WTC11 (cell line): ENCODE results near the gene CFI. TPM values are rescaled to one million over a fixed set of nuclear protein-coding genes. Genes with fewer than 3 reads are reported as not detected.

ENCODE experiments used
- ATAC-seq: fragments of 200-7000 bp; cut with Tn5 transposase; 2 replicates; pipeline ENCODE4 v1.10.0; 2021; ENCODE audit warnings: mild to moderate bottlenecking, moderate library complexity
- CTCF ChIA-PET: fragments of 300-600 bp; sonication (Branson Sonifier 250); formaldehyde crosslinking; loops from one replicate; lab custom pipeline; 2021; ENCODE audit warnings: antibody characterized with exemption; lab: Charles Lee
- POLR2A ChIA-PET: fragments of 350-600 bp; sonication (Branson Sonifier 250); formaldehyde crosslinking; loops from one replicate; lab custom pipeline; 2021; ENCODE audit warnings: antibody characterized with exemption; lab: Charles Lee
- DNase-seq: peaks from one replicate; pipeline ENCODE4 v3.0.0; 2021; ENCODE audit warnings: low spot score
- H3K27ac Mint-ChIP-seq: 2 replicates; pipeline ENCODE4 v1.8.0; 2021; ENCODE audit warnings: mixed read lengths
- H3K27me3 Mint-ChIP-seq: 2 replicates; pipeline ENCODE4 v1.8.0; 2021; ENCODE audit warnings: low read depth, mild to moderate bottlenecking, moderate library complexity, mixed read lengths
- H3K36me3 Mint-ChIP-seq: 2 replicates; pipeline ENCODE4 v1.8.0; 2021; ENCODE audit warnings: mixed read lengths
- H3K4me1 Mint-ChIP-seq: 2 replicates; pipeline ENCODE4 v1.8.0; 2022; ENCODE audit warnings: mixed read lengths
- H3K4me3 Mint-ChIP-seq: 2 replicates; pipeline ENCODE4 v1.8.0; 2021; ENCODE audit warnings: mild to moderate bottlenecking, moderate library complexity, mixed read lengths
- H3K9me3 Mint-ChIP-seq: 2 replicates; pipeline ENCODE4 v1.8.0; 2021; ENCODE audit warnings: mixed read lengths
- CBFB ChIP-seq: sonication (generic); formaldehyde crosslinking; IDR thresholded peaks from 2 replicates; pipeline ENCODE4 v1.8.1; 2022; ENCODE audit warnings: mild to moderate bottlenecking, low read depth, missing genetic modification reagents
- FOXJ3 ChIP-seq: sonication (generic); formaldehyde crosslinking; IDR thresholded peaks from 2 replicates; pipeline ENCODE4 v1.9.0; 2021; ENCODE audit warnings: missing genetic modification reagents, mild to moderate bottlenecking, borderline replicate concordance
- GTF2I ChIP-seq: fragments of 250-450 bp; sonication (Bioruptor Pico); conservative IDR thresholded peaks from 2 replicates; pipeline ENCODE4 v1.4.0; 2021; ENCODE audit warnings: mild to moderate bottlenecking
- MXD4 ChIP-seq: fragments of 250-450 bp; sonication (Bioruptor Pico); IDR thresholded peaks from 2 replicates; pipeline ENCODE4 v1.8.0; 2021; ENCODE audit warnings: mild to moderate bottlenecking, moderate library complexity, borderline replicate concordance
- MYBL2 ChIP-seq: sonication (generic); formaldehyde crosslinking; IDR thresholded peaks from 2 replicates; pipeline ENCODE4 v1.8.1; 2023; ENCODE audit warnings: mild to moderate bottlenecking, moderate library complexity, missing genetic modification reagents
- NR2C2 ChIP-seq: sonication (generic); formaldehyde crosslinking; IDR thresholded peaks from 2 replicates; pipeline ENCODE4 v1.8.0; 2022; ENCODE audit warnings: mild to moderate bottlenecking, missing genetic modification reagents
- PRRX2 ChIP-seq: fragments of 250-450 bp; sonication (Bioruptor Pico); IDR thresholded peaks from 2 replicates; pipeline ENCODE4 v1.8.0; 2021; ENCODE audit warnings: mild to moderate bottlenecking
- SP1 ChIP-seq: sonication (generic); formaldehyde crosslinking; conservative IDR thresholded peaks from 2 replicates; pipeline ENCODE4 v1.8.1; 2022; ENCODE audit warnings: missing genetic modification reagents
- ZNF138 ChIP-seq: sonication (generic); formaldehyde crosslinking; conservative IDR thresholded peaks from 2 replicates; pipeline ENCODE4 v1.8.1; 2022; ENCODE audit warnings: mild to moderate bottlenecking, moderate library complexity, missing genetic modification reagents
- ZNF396 ChIP-seq: fragments of 250-450 bp; sonication (Bioruptor Pico); IDR thresholded peaks from 2 replicates; pipeline ENCODE4 v1.8.0; 2021; ENCODE audit warnings: mild to moderate bottlenecking, moderate library complexity, borderline replicate concordance
- ZNF416 ChIP-seq: fragments of 250-450 bp; sonication (Bioruptor Pico); IDR thresholded peaks from 2 replicates; pipeline ENCODE4 v1.9.0; 2021; ENCODE audit warnings: mild to moderate bottlenecking, inconsistent platforms
- ZNF423 ChIP-seq: fragments of 250-450 bp; sonication (Bioruptor Pico); IDR thresholded peaks from 2 replicates; pipeline ENCODE4 v2.1.2; 2022; ENCODE audit warnings: mild to moderate bottlenecking, moderate library complexity
- total RNA-seq: library from RNA; stranded (reverse); gene quantifications from 3 replicates; pipeline ENCODE4 v1.2.3, GENCODE V29; 2021
- TF ChIP-seq, protein P1 (sequence below): sonication (generic); formaldehyde crosslinking; IDR thresholded peaks from 2 replicates; pipeline ENCODE4 v1.8.1; 2022; ENCODE audit warnings: mild to moderate bottlenecking, moderate library complexity, missing genetic modification reagents
- TF ChIP-seq, protein P2 (sequence below): sonication (generic); formaldehyde crosslinking; IDR thresholded peaks from 2 replicates; pipeline ENCODE4 v1.8.1; 2023; ENCODE audit warnings: mild to moderate bottlenecking, missing genetic modification reagents, moderate library complexity
- TF ChIP-seq, protein P3 (sequence below): fragments of 250-450 bp; sonication (Bioruptor Pico); IDR thresholded peaks from 2 replicates; pipeline ENCODE4 v1.8.0; 2021; ENCODE audit warnings: mild to moderate bottlenecking
- TF ChIP-seq, protein P4 (sequence below): sonication (generic); formaldehyde crosslinking; IDR thresholded peaks from 2 replicates; pipeline ENCODE4 v1.8.1; 2022; ENCODE audit warnings: low read depth, mild to moderate bottlenecking, moderate library complexity, missing genetic modification reagents, borderline replicate concordance
- TF ChIP-seq, protein P5 (sequence below): sonication (generic); formaldehyde crosslinking; IDR thresholded peaks from 2 replicates; pipeline ENCODE4 v1.8.0; 2023; ENCODE audit warnings: mild to moderate bottlenecking, missing genetic modification reagents
- TF ChIP-seq, protein P6 (sequence below): sonication (generic); formaldehyde crosslinking; IDR thresholded peaks from 2 replicates; pipeline ENCODE4 v1.8.0; 2022; ENCODE audit warnings: missing genetic modification reagents
- TF ChIP-seq, protein P7 (sequence below): fragments of 200-600 bp; IDR thresholded peaks from 2 replicates; pipeline ENCODE4 v1.8.0; 2022; ENCODE audit warnings: antibody characterized with exemption
- TF ChIP-seq, protein P8 (sequence below): sonication (generic); formaldehyde crosslinking; IDR thresholded peaks from 2 replicates; pipeline ENCODE4 v1.8.1; 2023; ENCODE audit warnings: mild to moderate bottlenecking, missing genetic modification reagents, moderate library complexity
- TF ChIP-seq, protein P9 (sequence below): sonication (generic); formaldehyde crosslinking; IDR thresholded peaks from 2 replicates; pipeline ENCODE4 v1.8.0; 2022; ENCODE audit warnings: mild to moderate bottlenecking, missing genetic modification reagents

Gene CFI
- total RNA-seq, 1 experiment from 2014 or later, result not detected

DNA sequence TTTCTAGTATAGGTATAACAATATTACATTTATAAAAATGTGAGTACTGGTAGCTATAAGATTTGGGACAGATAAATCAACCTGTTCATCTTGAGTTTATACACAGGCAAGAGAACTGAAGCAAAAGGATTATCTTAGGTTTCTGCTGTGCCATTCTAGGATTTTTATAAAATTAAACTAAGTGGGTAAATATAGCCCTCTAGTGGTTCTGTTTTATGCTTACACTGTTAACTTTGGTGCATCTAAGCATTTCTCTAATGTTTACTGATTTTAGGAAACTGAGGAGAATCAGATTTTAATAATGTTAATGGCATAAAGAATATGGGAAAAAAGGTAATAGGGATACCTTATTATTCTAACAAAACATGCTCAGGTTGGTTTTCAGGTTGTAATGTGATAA is 24.9 kb upstream of the CFI start:
- Mint-ChIP-seq H3K4me1 (no peaks in the 10 kb centered on the region), H3K36me3 (peaks cover 26% of the 10 kb centered on the region), H3K27me3 (no peaks in the 10 kb centered on the region), H3K9me3 (no peaks in the 10 kb centered on the region), H3K27ac (no peak overlapping the region), H3K4me3 (no peak overlapping the region)
- ATAC-seq, result no peak
- ChIA-PET CTCF (no interaction called here), POLR2A (no interaction called here)
- TF ChIP-seq MXD4 (CRISPR knock-in tag) (no peak), ZNF138 (CRISPR knock-in tag) (no peak), ZNF423 (no peak), ZNF416 (CRISPR knock-in tag) (no peak), ZNF396 (CRISPR knock-in tag) (no peak), CBFB (CRISPR knock-in tag) (no peak), MYBL2 (CRISPR knock-in tag) (no peak), SP1 (CRISPR knock-in tag) (no peak), NR2C2 (CRISPR knock-in tag) (no peak), PRRX2 (no peak)
- TF ChIP-seq, protein P1, sequence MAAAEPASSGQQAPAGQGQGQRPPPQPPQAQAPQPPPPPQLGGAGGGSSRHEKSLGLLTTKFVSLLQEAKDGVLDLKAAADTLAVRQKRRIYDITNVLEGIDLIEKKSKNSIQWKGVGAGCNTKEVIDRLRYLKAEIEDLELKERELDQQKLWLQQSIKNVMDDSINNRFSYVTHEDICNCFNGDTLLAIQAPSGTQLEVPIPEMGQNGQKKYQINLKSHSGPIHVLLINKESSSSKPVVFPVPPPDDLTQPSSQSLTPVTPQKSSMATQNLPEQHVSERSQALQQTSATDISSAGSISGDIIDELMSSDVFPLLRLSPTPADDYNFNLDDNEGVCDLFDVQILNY (CRISPR knock-in tag), result no peak
- TF ChIP-seq, protein P2, sequence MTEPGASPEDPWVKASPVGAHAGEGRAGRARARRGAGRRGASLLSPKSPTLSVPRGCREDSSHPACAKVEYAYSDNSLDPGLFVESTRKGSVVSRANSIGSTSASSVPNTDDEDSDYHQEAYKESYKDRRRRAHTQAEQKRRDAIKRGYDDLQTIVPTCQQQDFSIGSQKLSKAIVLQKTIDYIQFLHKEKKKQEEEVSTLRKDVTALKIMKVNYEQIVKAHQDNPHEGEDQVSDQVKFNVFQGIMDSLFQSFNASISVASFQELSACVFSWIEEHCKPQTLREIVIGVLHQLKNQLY, result no peak
- TF ChIP-seq, protein P3, sequence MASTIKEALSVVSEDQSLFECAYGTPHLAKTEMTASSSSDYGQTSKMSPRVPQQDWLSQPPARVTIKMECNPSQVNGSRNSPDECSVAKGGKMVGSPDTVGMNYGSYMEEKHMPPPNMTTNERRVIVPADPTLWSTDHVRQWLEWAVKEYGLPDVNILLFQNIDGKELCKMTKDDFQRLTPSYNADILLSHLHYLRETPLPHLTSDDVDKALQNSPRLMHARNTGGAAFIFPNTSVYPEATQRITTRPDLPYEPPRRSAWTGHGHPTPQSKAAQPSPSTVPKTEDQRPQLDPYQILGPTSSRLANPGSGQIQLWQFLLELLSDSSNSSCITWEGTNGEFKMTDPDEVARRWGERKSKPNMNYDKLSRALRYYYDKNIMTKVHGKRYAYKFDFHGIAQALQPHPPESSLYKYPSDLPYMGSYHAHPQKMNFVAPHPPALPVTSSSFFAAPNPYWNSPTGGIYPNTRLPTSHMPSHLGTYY, result no peak
- TF ChIP-seq, protein P4, sequence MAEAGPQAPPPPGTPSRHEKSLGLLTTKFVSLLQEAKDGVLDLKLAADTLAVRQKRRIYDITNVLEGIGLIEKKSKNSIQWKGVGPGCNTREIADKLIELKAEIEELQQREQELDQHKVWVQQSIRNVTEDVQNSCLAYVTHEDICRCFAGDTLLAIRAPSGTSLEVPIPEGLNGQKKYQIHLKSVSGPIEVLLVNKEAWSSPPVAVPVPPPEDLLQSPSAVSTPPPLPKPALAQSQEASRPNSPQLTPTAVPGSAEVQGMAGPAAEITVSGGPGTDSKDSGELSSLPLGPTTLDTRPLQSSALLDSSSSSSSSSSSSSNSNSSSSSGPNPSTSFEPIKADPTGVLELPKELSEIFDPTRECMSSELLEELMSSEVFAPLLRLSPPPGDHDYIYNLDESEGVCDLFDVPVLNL (CRISPR knock-in tag), result no peak
- TF ChIP-seq, protein P5, sequence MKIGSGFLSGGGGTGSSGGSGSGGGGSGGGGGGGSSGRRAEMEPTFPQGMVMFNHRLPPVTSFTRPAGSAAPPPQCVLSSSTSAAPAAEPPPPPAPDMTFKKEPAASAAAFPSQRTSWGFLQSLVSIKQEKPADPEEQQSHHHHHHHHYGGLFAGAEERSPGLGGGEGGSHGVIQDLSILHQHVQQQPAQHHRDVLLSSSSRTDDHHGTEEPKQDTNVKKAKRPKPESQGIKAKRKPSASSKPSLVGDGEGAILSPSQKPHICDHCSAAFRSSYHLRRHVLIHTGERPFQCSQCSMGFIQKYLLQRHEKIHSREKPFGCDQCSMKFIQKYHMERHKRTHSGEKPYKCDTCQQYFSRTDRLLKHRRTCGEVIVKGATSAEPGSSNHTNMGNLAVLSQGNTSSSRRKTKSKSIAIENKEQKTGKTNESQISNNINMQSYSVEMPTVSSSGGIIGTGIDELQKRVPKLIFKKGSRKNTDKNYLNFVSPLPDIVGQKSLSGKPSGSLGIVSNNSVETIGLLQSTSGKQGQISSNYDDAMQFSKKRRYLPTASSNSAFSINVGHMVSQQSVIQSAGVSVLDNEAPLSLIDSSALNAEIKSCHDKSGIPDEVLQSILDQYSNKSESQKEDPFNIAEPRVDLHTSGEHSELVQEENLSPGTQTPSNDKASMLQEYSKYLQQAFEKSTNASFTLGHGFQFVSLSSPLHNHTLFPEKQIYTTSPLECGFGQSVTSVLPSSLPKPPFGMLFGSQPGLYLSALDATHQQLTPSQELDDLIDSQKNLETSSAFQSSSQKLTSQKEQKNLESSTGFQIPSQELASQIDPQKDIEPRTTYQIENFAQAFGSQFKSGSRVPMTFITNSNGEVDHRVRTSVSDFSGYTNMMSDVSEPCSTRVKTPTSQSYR (CRISPR knock-in tag), result no peak
- no peak for DNase-seq

DNA sequence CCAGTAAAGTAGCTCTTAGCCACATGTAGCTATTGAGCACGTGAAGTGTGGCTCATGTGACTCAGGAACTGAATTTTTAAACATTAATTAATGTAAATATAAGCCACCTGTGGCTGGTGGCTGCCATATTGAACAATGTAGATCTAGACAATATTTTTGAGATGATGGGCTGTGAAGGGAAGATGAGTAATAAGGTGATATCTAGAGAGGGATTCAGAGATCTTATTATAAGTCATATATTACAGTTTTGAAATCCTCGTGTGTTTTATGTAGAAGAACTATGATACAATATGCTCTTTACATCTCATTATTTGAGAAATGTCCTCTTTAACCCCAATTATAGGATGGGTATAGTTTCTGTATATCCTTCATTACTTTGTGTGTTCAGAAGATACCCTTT is 19.4 kb upstream of the CFI start:
- Mint-ChIP-seq H3K9me3 (no peaks in the 10 kb centered on the region), H3K27me3 (no peaks in the 10 kb centered on the region), H3K36me3 (peaks cover 64% of the 10 kb centered on the region), H3K4me1 (peaks cover 11% of the 10 kb centered on the region), H3K4me3 (no peak overlapping the region), H3K27ac (no peak overlapping the region)
- ChIA-PET CTCF (no interaction called here), POLR2A (no interaction called here)
- DNase-seq (no peak), ATAC-seq (no peak)
- TF ChIP-seq, protein P6, sequence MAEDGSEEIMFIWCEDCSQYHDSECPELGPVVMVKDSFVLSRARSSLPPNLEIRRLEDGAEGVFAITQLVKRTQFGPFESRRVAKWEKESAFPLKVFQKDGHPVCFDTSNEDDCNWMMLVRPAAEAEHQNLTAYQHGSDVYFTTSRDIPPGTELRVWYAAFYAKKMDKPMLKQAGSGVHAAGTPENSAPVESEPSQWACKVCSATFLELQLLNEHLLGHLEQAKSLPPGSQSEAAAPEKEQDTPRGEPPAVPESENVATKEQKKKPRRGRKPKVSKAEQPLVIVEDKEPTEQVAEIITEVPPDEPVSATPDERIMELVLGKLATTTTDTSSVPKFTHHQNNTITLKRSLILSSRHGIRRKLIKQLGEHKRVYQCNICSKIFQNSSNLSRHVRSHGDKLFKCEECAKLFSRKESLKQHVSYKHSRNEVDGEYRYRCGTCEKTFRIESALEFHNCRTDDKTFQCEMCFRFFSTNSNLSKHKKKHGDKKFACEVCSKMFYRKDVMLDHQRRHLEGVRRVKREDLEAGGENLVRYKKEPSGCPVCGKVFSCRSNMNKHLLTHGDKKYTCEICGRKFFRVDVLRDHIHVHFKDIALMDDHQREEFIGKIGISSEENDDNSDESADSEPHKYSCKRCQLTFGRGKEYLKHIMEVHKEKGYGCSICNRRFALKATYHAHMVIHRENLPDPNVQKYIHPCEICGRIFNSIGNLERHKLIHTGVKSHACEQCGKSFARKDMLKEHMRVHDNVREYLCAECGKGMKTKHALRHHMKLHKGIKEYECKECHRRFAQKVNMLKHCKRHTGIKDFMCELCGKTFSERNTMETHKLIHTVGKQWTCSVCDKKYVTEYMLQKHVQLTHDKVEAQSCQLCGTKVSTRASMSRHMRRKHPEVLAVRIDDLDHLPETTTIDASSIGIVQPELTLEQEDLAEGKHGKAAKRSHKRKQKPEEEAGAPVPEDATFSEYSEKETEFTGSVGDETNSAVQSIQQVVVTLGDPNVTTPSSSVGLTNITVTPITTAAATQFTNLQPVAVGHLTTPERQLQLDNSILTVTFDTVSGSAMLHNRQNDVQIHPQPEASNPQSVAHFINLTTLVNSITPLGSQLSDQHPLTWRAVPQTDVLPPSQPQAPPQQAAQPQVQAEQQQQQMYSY, result no peak
- TF ChIP-seq, protein P4 (CRISPR knock-in tag), result no peak
- TF ChIP-seq, protein P7, sequence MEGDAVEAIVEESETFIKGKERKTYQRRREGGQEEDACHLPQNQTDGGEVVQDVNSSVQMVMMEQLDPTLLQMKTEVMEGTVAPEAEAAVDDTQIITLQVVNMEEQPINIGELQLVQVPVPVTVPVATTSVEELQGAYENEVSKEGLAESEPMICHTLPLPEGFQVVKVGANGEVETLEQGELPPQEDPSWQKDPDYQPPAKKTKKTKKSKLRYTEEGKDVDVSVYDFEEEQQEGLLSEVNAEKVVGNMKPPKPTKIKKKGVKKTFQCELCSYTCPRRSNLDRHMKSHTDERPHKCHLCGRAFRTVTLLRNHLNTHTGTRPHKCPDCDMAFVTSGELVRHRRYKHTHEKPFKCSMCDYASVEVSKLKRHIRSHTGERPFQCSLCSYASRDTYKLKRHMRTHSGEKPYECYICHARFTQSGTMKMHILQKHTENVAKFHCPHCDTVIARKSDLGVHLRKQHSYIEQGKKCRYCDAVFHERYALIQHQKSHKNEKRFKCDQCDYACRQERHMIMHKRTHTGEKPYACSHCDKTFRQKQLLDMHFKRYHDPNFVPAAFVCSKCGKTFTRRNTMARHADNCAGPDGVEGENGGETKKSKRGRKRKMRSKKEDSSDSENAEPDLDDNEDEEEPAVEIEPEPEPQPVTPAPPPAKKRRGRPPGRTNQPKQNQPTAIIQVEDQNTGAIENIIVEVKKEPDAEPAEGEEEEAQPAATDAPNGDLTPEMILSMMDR, result no peak
- TF ChIP-seq, protein P8, sequence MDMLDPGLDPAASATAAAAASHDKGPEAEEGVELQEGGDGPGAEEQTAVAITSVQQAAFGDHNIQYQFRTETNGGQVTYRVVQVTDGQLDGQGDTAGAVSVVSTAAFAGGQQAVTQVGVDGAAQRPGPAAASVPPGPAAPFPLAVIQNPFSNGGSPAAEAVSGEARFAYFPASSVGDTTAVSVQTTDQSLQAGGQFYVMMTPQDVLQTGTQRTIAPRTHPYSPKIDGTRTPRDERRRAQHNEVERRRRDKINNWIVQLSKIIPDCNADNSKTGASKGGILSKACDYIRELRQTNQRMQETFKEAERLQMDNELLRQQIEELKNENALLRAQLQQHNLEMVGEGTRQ (CRISPR knock-in tag), result no peak
- TF ChIP-seq FOXJ3 (CRISPR knock-in tag) (no peak), GTF2I (CRISPR knock-in tag) (no peak), MXD4 (CRISPR knock-in tag) (no peak)
- TF ChIP-seq, protein P9, sequence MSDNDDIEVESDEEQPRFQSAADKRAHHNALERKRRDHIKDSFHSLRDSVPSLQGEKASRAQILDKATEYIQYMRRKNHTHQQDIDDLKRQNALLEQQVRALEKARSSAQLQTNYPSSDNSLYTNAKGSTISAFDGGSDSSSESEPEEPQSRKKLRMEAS (CRISPR knock-in tag), result no peak
